Measurements from ENCODE around the gene CDT1. TPM values are rescaled to one million over a fixed set of nuclear protein-coding genes. Genes with fewer than 3 reads are reported as not detected.

Gene CDT1
- total RNA-seq (2014; rRNA removed) (43.0 and 76.6 TPM in 2 replicates), Bru-seq, nascent RNA (percentile 40 among the genes with signal in this experiment), BruChase-seq, experiment 1, labeled RNA remaining after a 6-hour chase (percentile 65 among the genes with signal in this experiment), BruChase-seq, experiment 2, labeled RNA remaining after a 2-hour chase (percentile 35 among the genes with signal in this experiment)
- long read RNA-seq, partial matches to known transcripts = 9 of 13 reads
- long read RNA-seq, other reads (novel, unspliced or antisense) = 2 of 13 reads

GRCh38 chr16:88803264-88803987 lies at the start of gene CDT1:
Gene CDT1, plus strand, starts transcription at chr16:88803789. Its CDS starts 43 bp downstream, at chr16:88803832.
- peak; percentile 31 for ATAC-seq
- peaks cover 8% of the 10 kb centered on the region; the same call in 1 of the 2 replicates for H4K20me1 ChIP-seq (ENCODE audit: low read length)
- H3K4me2 ChIP-seq (ENCODE audit: low read length) = peak within 1 kb of the TSS; percentile 95
- ChIA-PET POLR2A (ENCODE audit: unreplicated experiment) (no interaction called here), CTCF (no interaction called here)
- H3K9me3 ChIP-seq (ENCODE audit: low read length) = no peaks in the 10 kb centered on the region
- peak within 1 kb of the TSS; percentile 81 for H2AFZ ChIP-seq (ENCODE audit: low read length)
- no peaks in the 10 kb centered on the region for H3F3A ChIP-seq (ENCODE audit: low read length, unreplicated experiment)
- H3K27me3 ChIP-seq (ENCODE audit: low read length) = no peaks in the 10 kb centered on the region
- BruUV-seq (replicated peaks) = no TSS peak
- H3K9ac ChIP-seq (ENCODE audit: low read length) = peak within 1 kb of the TSS; percentile 90
- peak within 1 kb of the TSS; percentile 20; the same call in 1 of the 2 replicates for H3K27ac ChIP-seq (ENCODE audit: low read length)
- H3K4me1 ChIP-seq (ENCODE audit: insufficient read depth, low read length) = peaks cover 7% of the 10 kb centered on the region; the same call in 1 of the 2 replicates
- H3K4me3 ChIP-seq (ENCODE audit: low read length) = peak within 1 kb of the TSS; percentile 82
- DNase-seq = peak; percentile 77
- TF ChIP-seq CTCF (conservative IDR thresholded peaks at IDR 0.05; ENCODE audit: low read depth, low read length) (no peak), EZH2phosphoT487 (IDR thresholded peaks at IDR 0.05; ENCODE audit: borderline replicate concordance, low read length) (no peak), EZH2 (IDR thresholded peaks at IDR 0.05; ENCODE audit: low read length, unreplicated experiment) (no peak)
- H3K9me2 ChIP-seq (replicated peaks; ENCODE audit: low read length) = no peaks in the 10 kb centered on the region
- peaks cover 12% of the 10 kb centered on the region; the same call in 1 of the 2 replicates for H3K36me3 ChIP-seq (ENCODE audit: low read depth, low read length)
- intact Hi-C loops (cut with micrococcal nuclease) = no loop called here
- peaks cover 28% of the 10 kb centered on the region for H3K79me2 ChIP-seq (ENCODE audit: low read length)

DNA sequence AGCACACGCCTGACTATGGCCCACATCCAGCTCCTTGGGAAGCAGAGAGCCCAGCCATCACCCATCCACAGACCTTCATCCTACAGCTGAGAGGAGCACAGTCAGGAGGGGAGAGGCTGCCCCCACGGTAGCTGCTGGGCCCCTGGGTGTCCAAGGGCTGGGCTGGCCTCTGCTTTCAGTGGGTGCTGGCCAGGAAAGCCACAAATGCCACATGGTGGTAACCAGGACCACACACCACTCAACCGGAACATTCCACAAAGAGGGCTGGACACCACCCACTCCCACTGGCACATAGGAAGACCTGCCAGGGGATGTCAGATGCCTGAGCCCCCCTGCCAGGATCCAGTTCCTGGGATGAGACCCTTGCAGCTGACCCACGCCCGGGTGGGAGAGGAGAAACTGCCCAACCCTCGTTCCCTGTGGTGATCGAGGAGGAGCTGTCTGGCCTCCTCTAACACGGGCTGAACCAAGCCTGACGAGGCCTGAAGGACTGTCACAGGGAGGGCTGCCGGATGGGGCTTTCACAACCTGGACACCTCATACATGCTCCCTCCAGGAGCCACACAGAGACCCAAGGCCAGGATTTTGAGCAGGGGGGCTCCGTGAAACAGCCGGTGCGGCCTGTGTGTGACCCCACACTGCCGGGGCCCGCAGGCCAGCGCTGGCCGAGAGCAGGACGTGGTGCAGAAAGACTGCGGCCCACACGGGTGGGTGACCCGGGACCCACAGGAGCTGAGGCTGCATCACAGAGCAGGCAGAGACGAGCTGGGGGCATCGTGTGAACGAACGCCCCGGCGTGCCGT lies 49.3 kb upstream of the CDT1 start:
- H2AFZ ChIP-seq (ENCODE audit: low read length) = no peak overlapping the region

More for the DNA sequence above, 49.3 kb upstream of the CDT1 start:
- Histone ChIP-seq H3K4me1 (ENCODE audit: insufficient read depth, low read length) (peaks cover 28% of the 10 kb centered on the region), H3K79me2 (ENCODE audit: low read length) (peaks cover 68% of the 10 kb centered on the region), H3K36me3 (ENCODE audit: low read depth, low read length) (no peaks in the 10 kb centered on the region), H3F3A (ENCODE audit: low read length, unreplicated experiment) (no peaks in the 10 kb centered on the region), H3K27me3 (ENCODE audit: low read length) (no peaks in the 10 kb centered on the region), H3K9me2 (replicated peaks; ENCODE audit: low read length) (no peaks in the 10 kb centered on the region), H3K27ac (ENCODE audit: low read length) (no peak overlapping the region), H4K20me1 (ENCODE audit: low read length) (peaks cover 23% of the 10 kb centered on the region; the same call in 1 of the 2 replicates), H3K4me2 (ENCODE audit: low read length) (peak overlapping the region; percentile 47; the same call in 1 of the 2 replicates), H3K9ac (ENCODE audit: low read length) (no peak overlapping the region), H3K4me3 (ENCODE audit: low read length) (no peak overlapping the region), H3K9me3 (ENCODE audit: low read length) (no peaks in the 10 kb centered on the region)
- no peak for DNase-seq
- TF ChIP-seq EZH2phosphoT487 (IDR thresholded peaks at IDR 0.05; ENCODE audit: borderline replicate concordance, low read length) = no peak
- no peak for TF ChIP-seq EZH2 (IDR thresholded peaks at IDR 0.05; ENCODE audit: low read length, unreplicated experiment)
- no TSS peak for BruUV-seq (replicated peaks)
- intact Hi-C loops (cut with micrococcal nuclease) = no loop called here
- ChIA-PET CTCF (interaction anchor here (1.5 kb wide), 1 partner anchor 17 kb away, joined by 8 read pairs; no protein-coding TSS in a partner anchor), POLR2A (ENCODE audit: unreplicated experiment) (no interaction called here)
- ATAC-seq = no peak

Measured in PC-3 (cell line).